AG09309 (cell line): Measurements from ENCODE around the gene CAMK1.

ENCODE experiments used
- DNase-seq: peaks from one replicate; pipeline ENCODE4 v3.0.0-alpha.2; 2010; ENCODE audit warnings: low read depth
- H3K4me3 ChIP-seq: 2 replicates; pipeline ENCODE4 v1.5.1; 2011; ENCODE audit warnings: mild to moderate bottlenecking, low read depth, low read length, moderate library complexity; ENCODE audit not compliant: control insufficient read depth
- TF ChIP-seq, protein P1 (sequence below): IDR thresholded peaks from 2 replicates; pipeline ENCODE4 v1.5.1; 2011; ENCODE audit warnings: mild to moderate bottlenecking, low read depth, low read length, inconsistent platforms; ENCODE audit not compliant: insufficient read depth, control insufficient read depth; ENCODE audit errors: missing control alignments

The CAMK1 gene

DNA sequence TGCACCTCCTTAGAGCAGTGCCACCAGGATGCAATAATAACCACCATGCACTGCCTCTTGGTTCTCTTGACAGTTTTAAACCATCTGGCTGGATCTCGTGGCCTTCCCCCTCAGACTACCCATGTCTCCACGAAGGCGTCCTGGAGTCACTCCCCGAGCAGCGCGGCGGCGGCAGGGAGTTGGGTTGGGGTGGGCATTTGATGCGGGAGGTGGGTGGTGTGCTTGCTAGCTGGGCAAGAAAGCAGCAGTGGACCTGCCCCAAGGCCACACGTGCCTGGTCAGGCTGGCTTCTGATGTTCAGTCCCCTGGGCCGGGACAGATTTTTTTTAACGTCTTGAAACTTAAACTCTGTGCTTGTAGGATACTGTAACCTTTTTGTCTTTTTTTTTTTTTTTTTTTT is 36.4 kb upstream of the CAMK1 start:
- no peak for DNase-seq
- H3K4me3 ChIP-seq: no peak overlapping the region
- TF ChIP-seq, protein P1, sequence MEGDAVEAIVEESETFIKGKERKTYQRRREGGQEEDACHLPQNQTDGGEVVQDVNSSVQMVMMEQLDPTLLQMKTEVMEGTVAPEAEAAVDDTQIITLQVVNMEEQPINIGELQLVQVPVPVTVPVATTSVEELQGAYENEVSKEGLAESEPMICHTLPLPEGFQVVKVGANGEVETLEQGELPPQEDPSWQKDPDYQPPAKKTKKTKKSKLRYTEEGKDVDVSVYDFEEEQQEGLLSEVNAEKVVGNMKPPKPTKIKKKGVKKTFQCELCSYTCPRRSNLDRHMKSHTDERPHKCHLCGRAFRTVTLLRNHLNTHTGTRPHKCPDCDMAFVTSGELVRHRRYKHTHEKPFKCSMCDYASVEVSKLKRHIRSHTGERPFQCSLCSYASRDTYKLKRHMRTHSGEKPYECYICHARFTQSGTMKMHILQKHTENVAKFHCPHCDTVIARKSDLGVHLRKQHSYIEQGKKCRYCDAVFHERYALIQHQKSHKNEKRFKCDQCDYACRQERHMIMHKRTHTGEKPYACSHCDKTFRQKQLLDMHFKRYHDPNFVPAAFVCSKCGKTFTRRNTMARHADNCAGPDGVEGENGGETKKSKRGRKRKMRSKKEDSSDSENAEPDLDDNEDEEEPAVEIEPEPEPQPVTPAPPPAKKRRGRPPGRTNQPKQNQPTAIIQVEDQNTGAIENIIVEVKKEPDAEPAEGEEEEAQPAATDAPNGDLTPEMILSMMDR: no peak

DNA sequence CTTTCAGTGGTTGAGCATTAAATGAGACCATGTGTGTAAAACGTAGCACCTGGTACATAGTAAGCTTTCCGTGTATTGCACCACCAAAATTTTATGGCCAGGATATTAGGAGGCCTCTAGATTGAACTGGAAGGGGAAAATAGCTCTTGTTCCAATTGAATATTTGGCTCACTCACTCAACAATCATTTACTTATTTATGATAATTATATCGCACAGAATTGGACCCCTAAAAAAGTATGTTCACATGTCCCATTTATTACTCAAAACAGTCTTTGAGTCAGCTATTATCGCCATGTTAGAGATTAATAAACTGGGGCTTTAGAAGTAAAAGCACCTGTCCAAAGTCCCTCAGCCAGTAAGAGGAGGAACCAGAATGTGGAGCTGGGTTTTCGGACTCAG is 35.2 kb upstream of the CAMK1 start:
- H3K4me3 ChIP-seq: no peak overlapping the region
- TF ChIP-seq, protein P1: no peak
- DNase-seq: no peak

DNA sequence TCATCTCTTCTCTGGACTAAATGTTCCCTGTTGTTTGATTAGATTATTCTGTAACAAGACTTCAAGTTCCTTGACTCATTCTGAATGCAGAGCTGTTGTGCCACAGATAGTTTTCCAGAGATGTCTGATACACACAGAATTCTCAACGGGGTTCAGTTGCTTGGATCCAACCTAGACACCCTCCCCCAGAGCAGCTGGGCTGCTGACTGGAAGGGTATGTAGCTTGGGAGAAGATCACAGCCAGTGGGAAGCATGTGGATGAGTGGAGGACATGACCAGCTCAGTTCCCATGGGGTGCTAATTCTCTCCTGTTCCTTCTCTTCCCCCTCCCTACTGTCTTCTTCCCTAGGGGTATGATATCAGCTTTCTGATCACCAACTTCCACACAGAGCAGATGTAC is 33.7 kb upstream of the CAMK1 start:
- no peak for DNase-seq
- H3K4me3 ChIP-seq: no peak overlapping the region
- TF ChIP-seq, protein P1: no peak

DNA sequence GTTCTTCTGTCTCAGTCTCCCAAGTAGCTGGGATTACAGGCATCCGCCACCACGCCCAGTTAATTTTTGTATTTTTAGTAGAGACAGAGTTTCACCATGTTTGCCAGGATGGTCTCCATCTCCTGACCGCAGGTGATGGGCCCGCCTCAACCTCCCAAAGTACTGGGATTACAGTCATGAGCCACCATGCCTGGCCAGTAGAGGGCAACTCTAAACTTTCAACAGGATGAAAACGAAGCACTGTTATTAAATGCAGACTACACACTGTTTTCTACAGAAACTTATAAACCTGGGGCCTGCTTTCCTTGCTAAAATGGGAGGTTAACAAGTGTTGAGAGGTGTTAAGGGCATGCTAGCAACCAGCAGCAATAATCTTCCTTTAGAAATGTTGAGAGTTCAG is 30.8 kb upstream of the CAMK1 start:
- DNase-seq: no peak
- TF ChIP-seq, protein P1: peak; percentile 21
- H3K4me3 ChIP-seq: no peak overlapping the region

DNA sequence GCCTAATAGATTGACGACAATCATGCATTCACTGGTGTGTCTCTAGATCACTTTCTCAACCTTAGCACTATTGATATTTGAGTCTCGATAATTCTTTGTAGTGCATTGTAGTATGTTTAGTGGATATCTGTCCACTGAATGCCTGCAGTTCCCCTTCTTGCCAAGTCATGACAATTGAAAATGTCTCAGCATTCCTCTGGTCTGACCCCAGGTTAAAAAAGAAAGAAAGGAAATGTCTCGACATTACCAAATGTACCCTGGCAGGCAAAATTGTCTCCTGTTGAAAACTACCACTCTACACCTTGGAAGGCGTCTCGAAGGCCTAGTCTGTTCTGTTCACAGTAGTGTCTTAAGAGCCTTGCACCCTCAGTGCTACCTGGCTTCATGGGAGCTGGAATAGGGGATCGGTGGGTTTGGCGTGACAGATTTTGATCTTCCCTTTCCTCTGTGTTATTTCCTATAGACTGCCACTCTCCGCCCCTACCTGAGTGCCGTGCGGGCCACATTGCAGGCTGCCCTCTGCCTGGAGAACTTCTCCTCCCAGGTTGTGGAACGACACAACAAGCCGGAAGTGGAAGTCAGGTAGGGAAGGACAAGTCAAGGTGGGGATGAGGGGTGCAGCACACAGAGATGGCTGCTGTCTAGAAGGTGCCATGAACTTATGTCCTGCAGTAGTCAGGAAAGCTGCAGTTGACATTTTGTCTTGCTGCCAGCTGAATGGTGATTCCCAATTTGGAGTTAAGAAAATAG is 27.6 kb upstream of the CAMK1 start:
- TF ChIP-seq, protein P1: no peak
- H3K4me3 ChIP-seq: no peak overlapping the region
- DNase-seq: no peak

GRCh38 chr3:9795207-9795606 is 25.5 kb upstream of the CAMK1 start:
- no peak overlapping the region for H3K4me3 ChIP-seq

More at GRCh38 chr3:9795207-9795606, 25.5 kb upstream of the CAMK1 start:
- DNase-seq: no peak
- TF ChIP-seq, protein P1: no peak
